Lung (tissue), 12 donors: Measurements from ENCODE around the gene PPP2R5C. TPM values are rescaled to one million over a fixed set of nuclear protein-coding genes. Genes with fewer than 3 reads are reported as not detected.
"Not testable (repeated sequence)": the region's sequence is repeated elsewhere in the genome, so short reads cannot be mapped to it uniquely, and the experiment has no call there.

Experiments used
- ATAC-seq: fragments of 200-7000 bp; cut with Tn5 transposase; one replicate; pipeline ENCODE4 v1.9.1; 2020; ENCODE audit warnings: moderate number of reproducible peaks; ENCODE audit not compliant: insufficient read depth, low FRiP score
- DNase-seq, 3 donors: peaks; one replicate each; pipeline ENCODE4 v3.0.0-alpha.2; 2013 to 2017
- H3K27ac ChIP-seq, 2 donors: one replicate each; pipeline ENCODE4 v1.5.1; 2013; ENCODE audit warnings: mild to moderate bottlenecking in 2 of 2, moderate library complexity in 2 of 2, control low read depth in 1 of 2, inconsistent platforms in 1 of 2, low read depth in 1 of 2, low read length in 1 of 2
- H3K27me3 ChIP-seq, 3 donors: one replicate each; pipeline ENCODE4 v1.5.1; 2013; ENCODE audit warnings: low read length in 2 of 3; ENCODE audit not compliant: control insufficient read depth in 3 of 3, insufficient read depth in 3 of 3
- H3K36me3 ChIP-seq, 4 donors: one replicate each; pipeline ENCODE4 v1.5.1; 2013; ENCODE audit warnings: low read length in 4 of 4, mild to moderate bottlenecking in 1 of 4, moderate library complexity in 1 of 4; ENCODE audit not compliant: control insufficient read depth in 4 of 4, insufficient read depth in 4 of 4
- H3K4me1 ChIP-seq, 5 donors: one replicate each; pipeline ENCODE4 v1.5.1; 2013; ENCODE audit warnings: low read length in 5 of 5, mild to moderate bottlenecking in 2 of 5, moderate library complexity in 1 of 5; ENCODE audit not compliant: control insufficient read depth in 5 of 5, insufficient read depth in 5 of 5
- H3K4me3 ChIP-seq: one replicate; pipeline ENCODE4 v1.5.1; 2013; ENCODE audit warnings: mild to moderate bottlenecking, control low read depth, moderate library complexity
- H3K9ac ChIP-seq, 2 donors: one replicate each; pipeline ENCODE4 v1.5.1; 2013; ENCODE audit warnings: low read length in 2 of 2, control low read depth in 1 of 2; ENCODE audit not compliant: insufficient read depth in 1 of 2
- H3K9me3 ChIP-seq, 4 donors: one replicate each; pipeline ENCODE4 v1.5.1; 2013; ENCODE audit warnings: low read length in 3 of 4, mild to moderate bottlenecking in 1 of 4, moderate library complexity in 1 of 4; ENCODE audit not compliant: control insufficient read depth in 4 of 4, insufficient read depth in 3 of 4
- CTCF ChIP-seq: IDR thresholded peaks from 2 replicates; pipeline ENCODE4 v1.5.1; 2012; ENCODE audit warnings: mild to moderate bottlenecking; ENCODE audit errors: control extremely low read depth, extremely low read depth
- WGBS, 2 donors: extraction: QIAGEN DNeasy Blood & Tissue Kit; methylation state at CpG; one replicate each; pipeline ENCODE4 v1.1.7; 2013; 5-methylcytosine and 5-hydroxymethylcytosine counted together
- polyA plus RNA-seq, 2 donors: library from polyadenylated mRNA; stranded (reverse); fragments of 200-250 nt; gene quantifications; one replicate each; pipeline ENCODE4 v1.2.1, GENCODE V29; 2013
- total RNA-seq, 2 donors: library from RNA; depleted of rRNA in 1 of 2; stranded (reverse); fragments of >200 nt in 1 of 2; gene quantifications; one replicate each; pipeline ENCODE4 v1.2.1, GENCODE V29; 2014 to 2021
- donor health status: control.
- donor health status: control.
- donor health status: Bipolar disorder and iron deficiency.
- donor health status: healthy.
- donor health status: DM: yes; HTN: yes; CAD: no.

The PPP2R5C gene
- total and polyA plus RNA-seq, 4 donors: 66.6 to 180 (median 126) TPM

GRCh38 chr14:101797856-101798255, 36.3 kb downstream of the PPP2R5C start:
- Histone ChIP-seq H3K36me3 (peaks cover 0 to 3% (median 0%) of the 10 kb centered on the region in 4 donors), H3K4me1 (peaks cover 0 to 4% (median 0%) of the 10 kb centered on the region in 5 donors), H3K27me3 (no peaks in the 10 kb centered on the region), H3K9ac (no peak overlapping the region), H3K4me3 (no peak overlapping the region), H3K27ac (peak overlapping the region in 1 of 2 donors; percentile 56), H3K9me3 (peaks cover 0 to 3% (median 0%) of the 10 kb centered on the region in 4 donors)
- TF ChIP-seq CTCF: no peak
- DNase-seq: no peak
- 89 to 92% methylated on average over 5 of the region's 5 CpGs for WGBS, 2 donors
- no peak for ATAC-seq

- H3K4me1 ChIP-seq, H3K4me3 ChIP-seq, H3K36me3 ChIP-seq, H3K27ac ChIP-seq, H3K9ac ChIP-seq, DNase-seq, H3K27me3 ChIP-seq, H3K9me3 ChIP-seq, ATAC-seq: not testable (repeated sequence)
- 100% methylated on average over 1 of the region's 1 CpG for WGBS, 2 donors
Measured at GRCh38 chr14:101804373-101804772, 42.9 kb downstream of the PPP2R5C start.

GRCh38 chr14:101806252-101806651, 44.7 kb downstream of the PPP2R5C start:
- not testable (repeated sequence) for ATAC-seq, H3K27ac ChIP-seq

GRCh38 chr14:101808020-101808641, 46.6 kb downstream of the PPP2R5C start:
- no peaks in the 10 kb centered on the region for H3K27me3 ChIP-seq
- peaks cover 0 to 30% (median 11%) of the 10 kb centered on the region in 5 donors for H3K4me1 ChIP-seq
- no peak for TF ChIP-seq CTCF
- no peak overlapping the region for H3K9ac ChIP-seq
- ATAC-seq (no peak), DNase-seq (peak in 2 of 3 donors; percentile 23 to 31)
- WGBS, 2 donors: 57 to 75% methylated on average over 11 of the region's 11 CpGs
- peaks cover 0 to 2% (median under 1%) of the 10 kb centered on the region in 4 donors for H3K36me3 ChIP-seq
- H3K4me3 ChIP-seq: no peak overlapping the region
- no peaks in the 10 kb centered on the region for H3K9me3 ChIP-seq
- peak overlapping the region in 1 of 2 donors; percentile 48 for H3K27ac ChIP-seq

More at GRCh38 chr14:101806252-101806651, 44.7 kb downstream of the PPP2R5C start:
- H3K9me3 ChIP-seq, H3K9ac ChIP-seq, H3K4me3 ChIP-seq, DNase-seq, H3K36me3 ChIP-seq, H3K27me3 ChIP-seq: not testable (repeated sequence)
- H3K4me1 ChIP-seq: peaks cover 0 to 14% (median 4%) of the 10 kb centered on the region in 5 donors
- 100% methylated on average over 1 of the region's 1 CpG for WGBS, 2 donors
